Thyroid gland (tissue), 4 donors: ENCODE measurements around the gene CDH4.

ENCODE experiments used
- POLR2A ChIP-seq, 2 donors: fragments of 450-650 bp; IDR thresholded peaks; one replicate each; pipeline ENCODE4 v1.6.1; 2017; ENCODE audit warnings: antibody characterized with exemption in 2 of 2, mild to moderate bottlenecking in 2 of 2, moderate library complexity in 1 of 2
- TF ChIP-seq, protein P1 (sequence below), 6 experiments: fragments of 200-600 bp in 3 of 6; fragments of 450-650 bp in 3 of 6; sonication (generic) in 3 of 6; IDR thresholded peaks; one replicate each; pipeline ENCODE4 v1.5.1; 2016 to 2019; ENCODE audit warnings: antibody characterized with exemption in 6 of 6, mild to moderate bottlenecking in 2 of 6, inconsistent platforms in 1 of 6, moderate library complexity in 1 of 6

DNA sequence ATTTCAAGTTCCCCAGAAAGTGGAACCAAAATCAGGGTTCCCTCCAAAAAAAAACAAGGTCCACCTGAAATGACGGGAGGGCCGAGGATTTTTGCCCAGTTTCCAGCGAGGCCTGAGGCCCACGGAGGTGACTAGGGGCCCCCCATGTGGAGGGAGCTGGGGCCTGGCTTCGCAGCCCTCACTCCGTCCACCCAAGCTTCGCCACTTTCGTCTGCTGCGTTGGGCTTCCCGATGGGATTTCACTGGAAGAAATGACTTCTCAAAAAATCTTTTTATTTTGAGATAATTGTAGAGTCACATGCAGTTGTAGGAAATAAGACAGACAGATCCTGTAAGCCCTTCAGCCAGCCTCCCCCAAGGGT, 605.3 kb downstream of the CDH4 start:
- TF ChIP-seq, protein P1, sequence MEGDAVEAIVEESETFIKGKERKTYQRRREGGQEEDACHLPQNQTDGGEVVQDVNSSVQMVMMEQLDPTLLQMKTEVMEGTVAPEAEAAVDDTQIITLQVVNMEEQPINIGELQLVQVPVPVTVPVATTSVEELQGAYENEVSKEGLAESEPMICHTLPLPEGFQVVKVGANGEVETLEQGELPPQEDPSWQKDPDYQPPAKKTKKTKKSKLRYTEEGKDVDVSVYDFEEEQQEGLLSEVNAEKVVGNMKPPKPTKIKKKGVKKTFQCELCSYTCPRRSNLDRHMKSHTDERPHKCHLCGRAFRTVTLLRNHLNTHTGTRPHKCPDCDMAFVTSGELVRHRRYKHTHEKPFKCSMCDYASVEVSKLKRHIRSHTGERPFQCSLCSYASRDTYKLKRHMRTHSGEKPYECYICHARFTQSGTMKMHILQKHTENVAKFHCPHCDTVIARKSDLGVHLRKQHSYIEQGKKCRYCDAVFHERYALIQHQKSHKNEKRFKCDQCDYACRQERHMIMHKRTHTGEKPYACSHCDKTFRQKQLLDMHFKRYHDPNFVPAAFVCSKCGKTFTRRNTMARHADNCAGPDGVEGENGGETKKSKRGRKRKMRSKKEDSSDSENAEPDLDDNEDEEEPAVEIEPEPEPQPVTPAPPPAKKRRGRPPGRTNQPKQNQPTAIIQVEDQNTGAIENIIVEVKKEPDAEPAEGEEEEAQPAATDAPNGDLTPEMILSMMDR (IDR thresholded peaks at IDR 0.05) = no peak
- TF ChIP-seq POLR2A (IDR thresholded peaks at IDR 0.05) = no peak
